Fibroblast of skin of abdomen (primary cell): ENCODE data around the gene IGFBP7. TPM values are rescaled to one million over a fixed set of nuclear protein-coding genes. Genes with fewer than 3 reads are reported as not detected.

Source experiments
- DNase-seq: peaks from one replicate; pipeline ENCODE4 v3.0.0-alpha.2; 2013
- polyA plus RNA-seq, 2 experiments: library from polyadenylated mRNA; unstranded; fragments of 120-200 nt; gene quantifications; one replicate each; pipeline ENCODE4 v1.2.1, GENCODE V29; 2013; ENCODE audit not compliant: insufficient read length in 2 of 2

Gene IGFBP7, protein sequence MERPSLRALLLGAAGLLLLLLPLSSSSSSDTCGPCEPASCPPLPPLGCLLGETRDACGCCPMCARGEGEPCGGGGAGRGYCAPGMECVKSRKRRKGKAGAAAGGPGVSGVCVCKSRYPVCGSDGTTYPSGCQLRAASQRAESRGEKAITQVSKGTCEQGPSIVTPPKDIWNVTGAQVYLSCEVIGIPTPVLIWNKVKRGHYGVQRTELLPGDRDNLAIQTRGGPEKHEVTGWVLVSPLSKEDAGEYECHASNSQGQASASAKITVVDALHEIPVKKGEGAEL
- polyA plus RNA-seq (2013, experiment 1 of 2; ENCODE audit: insufficient read length), result 118 TPM
- 131 TPM for polyA plus RNA-seq (2013, experiment 2 of 2; ENCODE audit: insufficient read length)

DNA sequence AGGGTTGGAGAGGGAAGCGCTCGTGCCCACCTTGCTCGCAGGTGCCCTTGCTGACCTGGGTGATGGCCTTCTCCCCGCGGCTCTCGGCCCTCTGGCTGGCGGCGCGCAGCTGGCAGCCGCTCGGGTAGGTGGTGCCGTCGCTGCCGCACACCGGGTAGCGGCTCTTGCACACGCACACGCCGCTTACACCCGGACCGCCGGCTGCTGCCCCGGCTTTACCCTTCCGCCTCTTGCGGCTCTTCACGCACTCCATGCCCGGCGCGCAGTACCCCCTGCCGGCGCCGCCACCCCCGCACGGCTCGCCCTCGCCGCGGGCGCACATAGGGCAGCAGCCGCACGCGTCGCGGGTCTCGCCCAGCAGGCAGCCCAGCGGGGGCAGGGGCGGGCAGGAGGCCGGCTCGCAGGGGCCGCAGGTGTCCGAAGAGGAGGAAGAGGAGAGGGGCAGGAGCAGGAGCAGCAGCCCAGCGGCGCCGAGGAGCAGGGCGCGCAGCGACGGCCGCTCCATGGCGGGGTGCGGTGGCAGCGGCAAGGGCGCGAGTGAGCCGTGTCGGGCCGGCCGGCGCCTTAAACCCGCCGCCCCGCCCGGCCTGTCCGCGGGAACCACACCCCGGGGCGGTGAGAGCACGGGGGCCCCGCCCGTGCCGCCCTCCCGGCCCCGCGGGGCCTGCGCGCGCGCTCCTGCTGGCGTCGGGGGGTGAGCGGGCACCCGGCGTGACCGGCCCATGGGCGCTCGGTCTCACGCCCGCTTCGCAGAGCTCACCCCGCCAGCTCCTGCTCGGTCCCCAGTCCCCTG, at the start of gene IGFBP7:
Gene IGFBP7, minus strand, starts transcription at position 539 of the 793 bp plus-strand sequence. Its CDS starts 34 bp downstream, at position 505.
- no peak for DNase-seq

DNA sequence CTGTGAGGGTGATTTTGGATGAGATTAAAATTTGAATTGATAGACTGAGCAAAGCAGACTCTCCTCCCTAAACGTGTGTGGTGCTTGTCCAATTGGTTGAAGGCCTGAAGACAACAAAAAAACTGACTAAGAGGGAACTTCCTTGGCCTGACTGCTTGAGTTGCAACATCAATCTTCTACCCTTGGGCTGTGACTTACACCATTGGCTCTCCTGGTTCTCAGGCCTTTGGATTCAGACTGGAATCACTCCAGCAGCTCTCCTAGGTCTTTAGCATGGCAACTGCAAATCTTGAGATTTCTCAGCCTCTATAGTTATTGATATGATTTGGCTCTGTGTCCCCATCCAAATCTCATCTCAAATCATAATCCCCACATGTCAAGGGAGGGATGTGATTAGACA, 49.7 kb upstream of the IGFBP7 start:
- no peak for DNase-seq

DNA sequence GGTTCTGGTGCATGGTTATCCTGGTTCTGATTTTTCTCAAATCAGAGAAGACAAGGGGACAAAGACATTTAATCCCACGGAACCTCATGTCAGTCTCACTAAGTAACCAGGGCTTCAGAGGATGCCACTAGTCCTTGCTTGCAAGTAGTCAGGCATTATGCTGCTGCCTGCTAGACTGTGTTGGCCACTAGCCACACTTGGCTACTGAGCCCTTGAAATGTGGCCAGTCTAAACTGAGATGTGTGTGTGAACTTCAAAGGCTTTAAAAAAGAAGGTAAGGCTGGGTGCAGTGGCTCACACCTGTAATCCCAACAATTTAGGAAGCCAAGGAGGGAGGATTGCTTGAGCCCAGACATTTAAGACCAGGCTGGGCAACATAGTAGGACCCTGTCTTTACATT, 48.6 kb upstream of the IGFBP7 start:
- DNase-seq, result no peak

DNA sequence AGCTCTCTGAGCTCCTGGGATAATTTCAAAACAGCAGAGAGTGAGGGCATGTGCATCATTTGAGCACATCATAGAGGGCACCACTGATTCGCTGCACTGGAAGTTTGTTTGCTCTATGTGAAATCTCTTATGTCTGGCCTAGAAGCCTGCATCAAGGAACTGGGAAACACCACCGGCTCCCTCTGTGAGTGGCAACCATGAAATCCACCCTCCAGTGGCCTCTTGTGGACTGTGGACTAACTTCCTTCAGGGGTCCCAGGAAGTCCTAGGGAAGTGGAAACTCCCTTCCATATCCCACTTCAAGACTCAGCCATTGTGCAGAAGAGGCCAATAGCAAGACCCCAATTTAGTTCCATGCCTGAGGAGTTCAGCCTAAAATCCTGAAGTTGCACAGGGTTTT, 48.0 kb upstream of the IGFBP7 start:
- DNase-seq, result no peak

DNA sequence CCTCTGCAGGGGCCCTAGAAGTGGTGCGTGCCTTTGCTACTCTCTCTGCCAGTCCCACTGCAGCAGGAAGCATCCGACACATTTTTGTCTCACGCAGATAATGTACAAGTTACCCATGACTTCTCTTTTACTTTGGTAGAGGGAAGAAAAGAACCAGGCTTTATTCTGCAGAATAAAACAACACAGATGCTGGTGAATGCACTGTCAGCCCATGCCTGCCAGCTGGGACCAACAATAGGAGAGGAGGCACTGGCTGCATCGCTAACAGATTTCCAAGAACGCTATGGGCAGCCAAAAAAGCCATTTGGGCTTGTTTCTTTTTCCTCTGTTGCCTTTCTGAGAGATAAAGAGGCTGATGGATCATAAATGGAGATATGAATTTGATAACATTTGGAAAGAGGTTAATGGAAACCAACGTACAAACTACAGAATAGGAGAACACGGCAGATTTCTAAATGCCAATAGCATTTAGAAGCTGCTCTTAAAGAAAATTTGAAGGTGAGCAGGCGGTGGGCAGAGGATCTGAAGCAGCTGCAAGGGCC, 47.5 kb upstream of the IGFBP7 start:
- no peak for DNase-seq

DNA sequence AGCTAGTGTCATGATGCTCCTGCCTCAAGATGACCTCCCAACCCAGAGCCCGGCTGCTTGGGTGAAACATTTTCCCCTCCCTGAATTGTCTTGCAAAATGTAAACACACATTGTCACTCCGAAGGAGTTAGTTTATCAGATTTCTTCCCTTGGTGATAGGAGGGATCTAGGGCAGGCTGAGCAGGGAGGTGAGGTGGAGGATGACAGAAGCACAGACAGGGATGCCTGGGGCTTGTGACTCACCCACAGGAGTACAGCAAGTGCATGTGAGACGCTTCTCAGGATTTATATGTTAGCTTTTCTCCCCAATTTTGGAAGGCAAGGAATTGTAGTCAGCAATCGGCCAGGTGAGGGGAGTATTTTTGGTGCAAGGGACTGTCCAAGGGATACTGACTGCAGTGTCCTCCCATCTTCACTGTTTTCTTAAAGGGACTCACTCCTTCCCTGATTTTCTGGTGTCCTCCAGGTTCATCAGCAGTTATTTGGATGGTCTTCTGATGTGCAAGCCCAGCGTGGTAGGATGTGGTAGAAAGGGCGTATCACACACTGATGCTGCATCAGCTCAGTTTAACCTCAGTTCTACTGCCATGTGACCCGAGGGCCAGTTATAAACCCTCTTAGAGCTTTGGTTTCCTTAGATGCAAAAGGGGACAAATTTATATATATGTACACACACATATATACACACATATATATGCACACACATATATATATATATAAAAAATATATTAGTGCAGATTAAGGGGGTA, 46.2 kb upstream of the IGFBP7 start:
- DNase-seq, result no peak

DNA sequence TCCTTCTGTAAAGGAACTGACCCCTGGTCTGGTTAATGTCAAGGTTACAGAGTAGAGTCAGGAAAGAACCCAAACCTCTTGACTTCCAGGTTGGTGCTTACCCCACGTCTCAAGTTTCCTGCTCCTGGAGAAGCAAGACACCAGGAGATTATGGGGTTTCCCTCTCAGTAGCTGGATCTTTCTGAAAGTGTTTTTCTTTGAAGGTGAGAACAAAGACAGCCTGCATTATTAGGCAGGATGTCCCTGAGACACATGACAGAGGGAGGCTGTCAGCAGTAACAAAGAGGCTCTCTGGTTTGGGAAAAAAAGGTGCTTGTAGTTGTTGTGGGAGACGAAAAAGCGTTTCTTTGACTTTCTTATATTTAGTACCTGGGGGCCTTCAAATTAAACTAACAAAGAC, 44.7 kb upstream of the IGFBP7 start:
- DNase-seq, result no peak

DNA sequence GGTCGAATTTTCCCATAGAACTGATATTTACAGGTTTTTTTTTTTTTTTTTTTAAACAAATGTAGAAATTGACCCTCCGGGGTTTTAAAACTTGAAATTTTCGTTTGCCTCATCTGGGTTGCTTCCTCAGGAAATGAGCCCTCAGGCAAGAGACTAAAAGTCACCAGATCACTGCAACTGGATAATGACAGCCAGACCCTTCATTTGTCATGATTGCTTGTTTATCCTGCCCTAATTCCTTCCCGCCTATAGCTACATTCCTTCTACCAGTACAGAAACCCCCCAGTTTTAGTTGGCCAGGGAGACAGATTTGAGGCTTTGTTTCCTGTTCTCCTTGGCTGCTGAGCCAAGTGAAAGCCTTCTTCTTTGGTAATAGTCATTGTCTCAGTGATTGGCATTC, 44.0 kb upstream of the IGFBP7 start:
- peak; percentile 21 for DNase-seq

DNA sequence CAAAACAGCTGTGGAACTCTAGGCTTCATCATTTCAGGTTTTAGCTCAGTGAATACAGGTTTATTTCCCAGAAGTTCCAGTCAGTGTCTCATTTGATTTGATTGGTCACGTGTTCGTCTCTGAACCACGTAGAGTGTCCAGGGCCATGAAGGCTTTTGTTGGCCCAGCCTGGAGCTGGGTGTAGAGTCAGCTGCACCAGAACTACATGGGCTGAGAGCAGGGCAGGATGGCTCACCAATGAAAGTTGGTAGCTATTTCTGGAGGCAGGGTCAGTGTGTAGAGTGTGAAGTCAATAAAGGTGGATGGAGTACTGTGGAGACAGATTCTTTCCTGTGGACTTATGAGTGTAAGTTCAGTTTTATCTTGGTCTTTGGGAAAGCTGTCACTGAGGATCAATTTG, 43.0 kb upstream of the IGFBP7 start:
- DNase-seq, result no peak

DNA sequence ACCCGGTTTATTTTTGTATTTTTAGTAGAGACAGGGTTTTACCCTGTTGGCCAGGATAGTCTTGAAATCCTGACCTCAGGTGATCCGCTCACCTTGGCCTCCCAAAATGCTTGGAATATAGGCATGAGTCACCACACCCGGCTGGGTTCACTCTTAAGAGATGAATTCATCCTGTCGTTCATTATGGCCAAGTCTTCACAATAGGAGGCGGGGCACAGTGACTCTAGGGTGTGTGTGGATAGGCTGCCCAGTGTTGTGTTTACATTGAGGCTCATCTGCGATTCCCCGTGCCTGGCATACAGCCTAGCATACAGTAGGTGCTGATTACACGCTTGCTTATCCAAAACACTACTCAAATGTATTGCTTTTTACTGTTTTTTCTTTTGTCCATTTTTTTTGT, 41.3 kb upstream of the IGFBP7 start:
- DNase-seq, result no peak

DNA sequence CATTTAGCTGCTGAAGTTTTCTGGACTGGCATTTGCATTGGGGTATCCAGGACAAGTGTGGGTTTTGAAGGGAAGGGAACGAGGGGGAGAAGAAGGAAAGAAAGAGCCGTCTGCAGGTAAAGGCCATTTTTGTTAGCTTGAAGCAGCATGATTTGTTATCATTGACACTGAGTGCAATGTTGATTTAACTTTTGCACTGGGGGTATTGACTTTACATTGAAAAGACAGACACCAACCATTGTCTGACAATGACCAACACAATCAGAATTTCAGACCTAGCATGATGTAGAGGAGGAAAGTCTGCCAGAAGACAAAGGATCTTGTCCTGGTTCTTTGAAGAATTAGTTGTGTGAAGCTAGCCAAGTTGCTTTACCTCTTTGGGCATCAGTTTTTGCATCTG, 39.6 kb upstream of the IGFBP7 start:
- no peak for DNase-seq

DNA sequence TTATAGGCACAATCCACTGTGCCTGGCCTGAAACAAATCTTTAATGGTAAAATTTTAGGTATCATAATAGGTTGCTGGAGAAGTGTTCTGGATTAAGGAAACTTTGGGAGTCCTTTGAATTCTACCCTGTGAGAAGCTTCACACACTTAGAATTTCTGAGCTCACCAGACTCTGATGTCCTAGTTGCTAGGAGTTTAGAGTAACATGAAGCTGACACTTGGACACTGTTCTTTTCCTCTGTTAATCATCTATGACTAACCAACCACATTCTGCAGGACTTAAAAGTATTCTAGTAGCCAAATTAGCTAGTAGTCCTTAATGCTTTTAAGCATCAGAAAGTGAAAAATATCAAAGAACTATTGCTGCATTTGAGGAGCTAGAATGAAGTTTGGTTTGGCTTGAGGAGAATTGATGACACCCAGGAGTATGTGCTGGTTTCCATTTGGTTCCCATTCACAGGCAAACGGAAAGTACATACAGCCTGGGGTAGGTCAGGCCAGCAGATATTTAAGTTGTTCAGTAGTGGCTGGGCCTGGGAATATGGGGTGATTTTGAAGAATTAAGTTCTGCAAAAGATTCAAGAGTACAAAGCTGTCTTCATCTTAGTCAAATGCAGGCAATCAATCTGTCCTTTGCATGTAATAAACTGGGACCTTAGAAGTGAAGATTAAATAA, 38.8 kb upstream of the IGFBP7 start:
- peak; percentile 75 for DNase-seq

DNA sequence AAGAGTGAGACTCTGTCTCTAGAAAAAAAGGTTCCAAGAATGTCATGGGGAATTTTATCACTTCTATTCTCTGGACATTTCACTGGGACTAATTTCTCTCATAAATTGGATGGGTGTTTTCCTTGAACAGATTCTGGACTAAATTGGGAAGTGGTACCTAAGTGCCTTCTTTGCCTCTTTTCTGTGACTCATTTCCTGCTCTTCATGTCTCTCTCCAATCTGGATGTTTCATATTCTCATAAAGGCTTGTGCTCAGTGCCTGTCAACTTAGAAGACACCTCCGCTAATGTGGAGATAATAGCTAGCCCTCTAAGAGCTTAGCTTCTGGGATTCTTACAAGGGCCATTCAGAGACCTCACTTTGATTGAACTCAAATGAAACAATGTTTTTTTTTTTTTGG, 38.0 kb upstream of the IGFBP7 start:
- DNase-seq, result no peak

DNA sequence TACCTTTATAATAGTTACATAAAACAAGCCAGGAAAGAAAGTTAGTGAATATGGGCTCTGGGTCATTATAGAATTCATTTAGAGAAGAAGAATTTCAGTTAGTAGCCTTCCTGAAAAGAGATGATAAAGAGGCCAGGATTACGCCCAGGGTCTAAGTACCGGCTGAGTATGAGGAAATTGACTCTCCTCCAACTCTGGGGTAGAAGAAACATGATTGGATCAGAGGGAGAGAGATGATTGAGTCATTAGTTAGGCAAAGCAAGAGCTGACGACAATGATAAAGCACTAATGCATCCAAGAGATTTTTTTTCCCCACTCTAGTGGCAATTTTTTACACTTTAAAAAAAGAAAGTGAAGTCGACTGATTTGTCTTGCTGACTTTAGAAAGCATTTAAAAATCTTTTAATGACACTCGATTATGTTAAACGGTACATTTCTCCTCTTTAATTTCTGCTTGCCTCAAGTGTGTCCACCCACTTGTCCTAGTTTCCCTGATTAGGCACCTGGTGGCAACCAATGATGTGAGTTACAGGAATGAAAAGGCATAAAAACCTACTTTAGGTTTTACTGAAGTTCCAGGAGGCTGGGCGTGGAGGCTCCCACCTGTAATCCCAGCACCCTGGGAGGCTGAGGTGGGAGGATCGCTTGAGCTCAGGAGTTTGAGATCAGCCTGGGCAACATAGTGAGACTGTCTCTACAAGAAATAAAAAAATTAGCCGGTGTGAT, 37.3 kb upstream of the IGFBP7 start:
- peak; percentile 81 for DNase-seq

DNA sequence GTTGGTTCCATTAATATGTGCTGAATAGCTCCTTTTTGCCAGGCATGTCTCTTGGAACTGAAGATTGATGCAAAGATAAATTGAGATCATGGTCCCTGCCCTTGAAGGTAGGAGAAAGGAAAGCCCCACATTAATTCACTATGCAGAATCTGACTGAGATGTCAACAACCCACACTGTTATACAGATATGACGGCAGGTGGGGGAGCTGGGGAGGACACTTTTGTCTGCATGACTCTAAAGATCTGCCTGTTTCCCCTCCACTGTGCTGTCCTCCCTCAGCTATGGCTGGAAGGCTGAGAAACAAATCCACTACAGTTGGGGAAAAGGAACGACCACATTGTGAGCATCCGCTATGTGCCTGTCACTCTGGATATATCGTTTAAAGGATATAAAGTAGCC, 36.3 kb upstream of the IGFBP7 start:
- no peak for DNase-seq

DNA sequence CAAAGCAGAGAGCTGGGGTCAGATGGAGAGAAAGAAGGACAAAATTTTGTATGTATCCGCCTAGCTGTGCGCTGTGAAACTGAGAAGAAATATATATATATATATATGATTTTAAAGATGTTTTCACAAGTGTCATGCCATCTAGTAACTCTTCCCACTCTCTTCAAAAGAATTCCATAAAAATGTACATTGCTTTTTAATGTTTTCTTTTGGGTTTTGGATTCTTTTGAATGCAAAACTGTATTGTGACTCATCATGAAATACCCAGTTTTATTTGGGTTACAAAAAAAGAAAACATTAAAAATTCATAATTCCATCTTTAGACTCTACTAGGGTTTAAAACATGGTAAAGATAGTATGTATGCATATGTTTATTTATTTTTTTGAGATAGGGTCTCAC, 34.3 kb upstream of the IGFBP7 start:
- DNase-seq, result no peak

DNA sequence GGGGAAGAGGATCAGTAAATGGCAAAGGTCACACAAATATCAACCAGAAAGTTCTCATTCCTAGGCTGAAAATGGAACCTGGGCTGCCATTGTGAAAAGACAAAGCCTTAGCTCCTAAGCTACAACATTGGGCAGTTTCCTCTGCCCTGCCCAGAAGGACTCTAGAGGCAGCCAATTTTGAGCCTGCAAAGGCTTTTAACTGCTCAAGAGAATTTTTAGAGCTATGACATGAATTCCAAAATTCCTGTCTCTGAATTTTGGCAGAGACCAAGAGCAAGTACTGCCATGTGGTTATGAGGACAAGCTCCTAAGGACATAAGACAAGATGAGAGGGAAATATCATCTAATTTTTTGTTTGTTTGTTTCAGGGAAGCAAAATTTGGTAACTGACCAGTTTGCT, 29.6 kb upstream of the IGFBP7 start:
- no peak for DNase-seq

DNA sequence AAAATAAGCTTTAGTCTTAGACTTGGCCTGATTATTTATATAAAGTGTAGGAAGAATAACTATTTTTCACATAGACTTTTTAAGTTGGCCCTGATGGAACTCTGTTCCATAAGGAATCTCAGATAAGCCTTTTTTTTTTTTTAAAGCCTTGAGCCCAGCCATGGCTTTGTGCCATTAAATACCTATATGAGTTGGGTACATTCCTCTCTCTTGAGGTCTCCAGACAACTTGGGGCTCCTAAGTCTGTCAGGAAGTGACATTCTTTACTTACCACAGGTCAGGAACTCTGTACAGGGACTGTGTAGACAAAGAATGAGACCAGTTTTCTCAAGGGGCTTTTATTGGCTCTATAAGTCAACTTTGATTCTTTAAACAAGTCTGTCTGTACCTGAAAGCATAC, 27.1 kb upstream of the IGFBP7 start:
- DNase-seq, result no peak

DNA sequence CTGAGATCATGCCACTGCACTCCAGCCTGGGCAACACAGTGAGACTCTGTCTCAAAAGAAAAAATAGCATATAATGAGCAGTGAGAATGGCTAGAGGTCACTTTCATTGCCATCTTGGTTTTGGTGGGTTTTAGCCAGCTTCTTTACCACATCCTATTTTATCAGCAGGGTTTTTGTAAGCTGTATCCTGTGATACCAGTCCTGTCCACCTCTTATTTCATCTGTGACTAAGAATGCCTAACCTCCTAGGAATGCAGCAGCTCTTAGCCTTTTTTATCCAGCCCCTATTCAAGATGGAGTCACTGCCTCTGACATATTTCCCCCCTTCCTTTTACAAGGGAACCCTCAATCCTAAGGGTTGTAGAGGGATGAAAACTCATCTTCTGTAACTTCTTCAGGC, 26.1 kb upstream of the IGFBP7 start:
- peak; percentile 25 for DNase-seq

DNA sequence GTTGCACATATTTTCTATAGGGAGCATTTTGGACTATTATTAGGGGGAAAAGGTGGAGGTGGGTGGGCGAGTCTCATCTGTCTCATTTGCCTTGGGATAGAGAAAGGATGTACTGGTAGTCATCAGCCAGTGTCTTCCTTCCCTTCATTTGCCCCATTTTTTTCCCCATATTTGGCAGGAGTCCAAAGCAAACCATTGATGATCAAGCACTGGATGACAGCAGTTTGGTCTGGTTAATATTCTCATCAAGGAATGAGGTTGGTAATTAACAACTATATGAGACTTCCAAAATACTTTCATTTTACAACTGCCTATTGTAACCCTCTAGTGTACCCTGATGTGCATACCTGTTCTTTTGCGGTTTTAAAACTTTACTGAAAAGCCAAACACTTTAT, 22.6 kb upstream of the IGFBP7 start:
- DNase-seq, result peak; percentile 16

DNA sequence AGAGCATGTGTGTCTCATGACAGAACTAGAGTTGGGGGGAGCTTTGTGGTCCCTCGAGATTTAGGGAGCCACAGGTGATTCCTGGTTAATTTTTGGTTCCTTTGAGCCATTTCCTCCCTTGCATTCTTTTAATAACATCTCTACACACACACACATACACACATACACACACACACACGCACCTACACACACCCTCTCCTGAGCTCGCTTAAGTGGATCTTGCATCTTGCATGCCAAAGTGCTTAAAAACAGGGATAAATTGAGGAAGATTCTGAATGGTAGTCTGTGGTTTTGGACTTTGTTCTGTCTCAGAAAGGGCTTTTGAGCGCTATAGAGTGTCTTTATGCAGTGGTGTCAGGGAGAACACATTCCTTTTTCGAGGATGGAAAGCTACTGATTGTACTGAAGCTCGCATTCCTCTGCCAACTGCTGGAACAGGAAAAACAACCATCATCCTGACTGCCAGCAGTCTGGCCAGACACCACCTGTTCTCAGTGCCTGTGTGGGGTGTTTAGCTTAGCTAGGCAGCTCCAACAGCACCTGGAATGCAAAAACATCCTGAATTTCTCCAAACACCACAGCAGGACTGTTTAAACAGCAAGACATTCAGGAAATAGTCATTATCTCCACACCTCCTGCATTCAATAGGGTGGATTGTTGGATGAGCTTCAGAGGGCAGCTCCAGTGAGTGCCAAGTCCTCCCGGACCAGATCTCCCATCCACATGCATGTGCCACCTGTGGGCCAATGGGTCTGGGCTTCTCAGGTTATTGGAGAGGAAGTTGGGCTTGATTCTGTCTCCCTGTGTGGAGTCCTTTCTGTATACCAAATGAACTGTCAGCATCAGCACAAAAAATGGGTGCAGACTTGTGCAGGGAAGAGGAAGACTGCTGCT, 21.9 kb upstream of the IGFBP7 start:
- no peak for DNase-seq
